HuH-7 (cell line): ENCODE results near the gene RNF32.
"Not testable (repeated sequence)": the region's sequence is repeated elsewhere in the genome, so short reads cannot be mapped to it uniquely, and the experiment has no call there.

Experiments
- DNase-seq: peaks from one replicate; pipeline ENCODE4 v3.0.0; 2011; ENCODE audit warnings: low spot score

Gene RNF32

GRCh38 chr7:156642306-156643045, 1.9 kb downstream of the RNF32 start:
- DNase-seq, result no peak

- not testable (repeated sequence) for DNase-seq
These were observed 6.8 kb downstream of the RNF32 start for GRCh38 chr7:156647330-156647729.

- peak; percentile 64 for DNase-seq
These were observed 9.5 kb downstream of the RNF32 start for GRCh38 chr7:156650042-156650441.

GRCh38 chr7:156651474-156651873, 10.9 kb downstream of the RNF32 start:
- DNase-seq, result no peak

- DNase-seq, result no peak
These were observed 12.5 kb downstream of the RNF32 start for GRCh38 chr7:156652886-156653568.

GRCh38 chr7:156654511-156655234, 14.1 kb downstream of the RNF32 start:
- no peak for DNase-seq

- no peak for DNase-seq
These were observed 14.7 kb downstream of the RNF32 start for GRCh38 chr7:156655251-156655650.

GRCh38 chr7:156655983-156656382, 15.4 kb downstream of the RNF32 start:
- no peak for DNase-seq

- DNase-seq, result no peak
These were observed 16.0 kb downstream of the RNF32 start for GRCh38 chr7:156656598-156656997.

GRCh38 chr7:156657681-156658080, 17.1 kb downstream of the RNF32 start:
- DNase-seq, result no peak

GRCh38 chr7:156659203-156659602, 18.6 kb downstream of the RNF32 start:
- no peak for DNase-seq

GRCh38 chr7:156659961-156660360, 19.4 kb downstream of the RNF32 start:
- no peak for DNase-seq

- no peak for DNase-seq
These were observed 21.1 kb downstream of the RNF32 start for GRCh38 chr7:156661637-156662036.

- DNase-seq, result no peak
These were observed 21.7 kb downstream of the RNF32 start for GRCh38 chr7:156662277-156662676.

- no peak for DNase-seq
These were observed 24.5 kb downstream of the RNF32 start for GRCh38 chr7:156665101-156665500.

- DNase-seq, result peak; percentile 47
These were observed 26.0 kb downstream of the RNF32 start for GRCh38 chr7:156666368-156667109.

- peak; percentile 34 for DNase-seq
These were observed 26.5 kb downstream of the RNF32 start for GRCh38 chr7:156667110-156667426.

- DNase-seq, result no peak
These were observed 27.7 kb downstream of the RNF32 start for GRCh38 chr7:156668130-156668741.

GRCh38 chr7:156669035-156669828, 28.7 kb downstream of the RNF32 start:
- no peak for DNase-seq

- DNase-seq, result no peak
These were observed 32.9 kb downstream of the RNF32 start for GRCh38 chr7:156673454-156673853.

GRCh38 chr7:156673902-156674301, 33.3 kb downstream of the RNF32 start:
- DNase-seq, result no peak
